Measurements from ENCODE around the gene MAPRE2.

The MAPRE2 gene

GRCh38 chr18:35179906-35180305 lies 138.7 kb downstream of the MAPRE2 start:
- no peak overlapping the region for H3K4me3 ChIP-seq (ENCODE audit: low read length)
- H3K4me1 ChIP-seq (ENCODE audit: control insufficient read depth, insufficient read depth, low read length) = peaks cover 3% of the 10 kb centered on the region
- H3K27me3 ChIP-seq (ENCODE audit: control insufficient read depth, insufficient read depth, low read length) = peaks cover 15% of the 10 kb centered on the region
- H3K36me3 ChIP-seq (ENCODE audit: insufficient read depth, low read length) = no peaks in the 10 kb centered on the region
- no peak overlapping the region for H3K4me2 ChIP-seq (ENCODE audit: low read length)
- H3K9ac ChIP-seq (ENCODE audit: low read depth, low read length) = no peak overlapping the region
- no peaks in the 10 kb centered on the region for H3K9me3 ChIP-seq (replicated peaks; ENCODE audit: low read length)

GRCh38 chr18:35180455-35180854 lies 139.2 kb downstream of the MAPRE2 start:
- Histone ChIP-seq H3K4me3 (ENCODE audit: low read length) (no peak overlapping the region), H3K27me3 (ENCODE audit: control insufficient read depth, insufficient read depth, low read length) (peaks cover 15% of the 10 kb centered on the region)

GRCh38 chr18:35182151-35182550 lies 140.9 kb downstream of the MAPRE2 start:
- H3K4me3 ChIP-seq (ENCODE audit: low read length) = no peak overlapping the region
- peaks cover 19% of the 10 kb centered on the region for H3K27me3 ChIP-seq (ENCODE audit: control insufficient read depth, insufficient read depth, low read length)
- H3K4me1 ChIP-seq (ENCODE audit: control insufficient read depth, insufficient read depth, low read length) = peaks cover 3% of the 10 kb centered on the region
- H3K9me3 ChIP-seq (replicated peaks; ENCODE audit: low read length) = no peaks in the 10 kb centered on the region
- H3K36me3 ChIP-seq (ENCODE audit: insufficient read depth, low read length) = no peaks in the 10 kb centered on the region
- H3K4me2 ChIP-seq (ENCODE audit: low read length) = no peak overlapping the region
- H3K9ac ChIP-seq (ENCODE audit: low read depth, low read length) = no peak overlapping the region

More at GRCh38 chr18:35180455-35180854, 139.2 kb downstream of the MAPRE2 start:
- H3K9me3 ChIP-seq (replicated peaks; ENCODE audit: low read length) = no peaks in the 10 kb centered on the region
- peaks cover 3% of the 10 kb centered on the region for H3K4me1 ChIP-seq (ENCODE audit: control insufficient read depth, insufficient read depth, low read length)
- no peak overlapping the region for H3K4me2 ChIP-seq (ENCODE audit: low read length)
- H3K9ac ChIP-seq (ENCODE audit: low read depth, low read length) = no peak overlapping the region
- H3K36me3 ChIP-seq (ENCODE audit: insufficient read depth, low read length) = no peaks in the 10 kb centered on the region

GRCh38 chr18:35183886-35184285 lies 142.7 kb downstream of the MAPRE2 start:
- no peaks in the 10 kb centered on the region for H3K36me3 ChIP-seq (ENCODE audit: insufficient read depth, low read length)
- H3K27me3 ChIP-seq (ENCODE audit: control insufficient read depth, insufficient read depth, low read length) = peaks cover 20% of the 10 kb centered on the region
- H3K4me3 ChIP-seq (ENCODE audit: low read length) = no peak overlapping the region
- H3K9me3 ChIP-seq (replicated peaks; ENCODE audit: low read length) = no peaks in the 10 kb centered on the region
- H3K4me2 ChIP-seq (ENCODE audit: low read length) = no peak overlapping the region
- H3K9ac ChIP-seq (ENCODE audit: low read depth, low read length) = no peak overlapping the region
- H3K4me1 ChIP-seq (ENCODE audit: control insufficient read depth, insufficient read depth, low read length) = no peaks in the 10 kb centered on the region

GRCh38 chr18:35185771-35186170 lies 144.6 kb downstream of the MAPRE2 start:
- Histone ChIP-seq H3K27me3 (ENCODE audit: control insufficient read depth, insufficient read depth, low read length) (peaks cover 11% of the 10 kb centered on the region), H3K4me1 (ENCODE audit: control insufficient read depth, insufficient read depth, low read length) (no peaks in the 10 kb centered on the region), H3K4me3 (ENCODE audit: low read length) (no peak overlapping the region), H3K36me3 (ENCODE audit: insufficient read depth, low read length) (no peaks in the 10 kb centered on the region), H3K9ac (ENCODE audit: low read depth, low read length) (no peak overlapping the region), H3K9me3 (replicated peaks; ENCODE audit: low read length) (no peaks in the 10 kb centered on the region), H3K4me2 (ENCODE audit: low read length) (no peak overlapping the region)

GRCh38 chr18:35186291-35187034 lies 145.2 kb downstream of the MAPRE2 start:
- peaks cover 13% of the 10 kb centered on the region for H3K27me3 ChIP-seq (ENCODE audit: control insufficient read depth, insufficient read depth, low read length)
- H3K9me3 ChIP-seq (replicated peaks; ENCODE audit: low read length) = no peaks in the 10 kb centered on the region
- no peak overlapping the region for H3K9ac ChIP-seq (ENCODE audit: low read depth, low read length)
- no peak overlapping the region for H3K4me2 ChIP-seq (ENCODE audit: low read length)
- no peaks in the 10 kb centered on the region for H3K36me3 ChIP-seq (ENCODE audit: insufficient read depth, low read length)
- no peaks in the 10 kb centered on the region for H3K4me1 ChIP-seq (ENCODE audit: control insufficient read depth, insufficient read depth, low read length)
- H3K4me3 ChIP-seq (ENCODE audit: low read length) = no peak overlapping the region

GRCh38 chr18:35189510-35189909 lies 148.3 kb downstream of the MAPRE2 start:
- Histone ChIP-seq H3K27me3 (ENCODE audit: control insufficient read depth, insufficient read depth, low read length) (peaks cover 9% of the 10 kb centered on the region), H3K9me3 (replicated peaks; ENCODE audit: low read length) (no peaks in the 10 kb centered on the region), H3K4me2 (ENCODE audit: low read length) (no peak overlapping the region), H3K4me3 (ENCODE audit: low read length) (no peak overlapping the region), H3K4me1 (ENCODE audit: control insufficient read depth, insufficient read depth, low read length) (no peaks in the 10 kb centered on the region), H3K36me3 (ENCODE audit: insufficient read depth, low read length) (no peaks in the 10 kb centered on the region), H3K9ac (ENCODE audit: low read depth, low read length) (no peak overlapping the region)

GRCh38 chr18:35190948-35191697 lies 149.9 kb downstream of the MAPRE2 start:
- H3K9ac ChIP-seq (ENCODE audit: low read depth, low read length) = no peak overlapping the region
- no peaks in the 10 kb centered on the region for H3K4me1 ChIP-seq (ENCODE audit: control insufficient read depth, insufficient read depth, low read length)
- H3K27me3 ChIP-seq (ENCODE audit: control insufficient read depth, insufficient read depth, low read length) = peaks cover 9% of the 10 kb centered on the region
- H3K4me3 ChIP-seq (ENCODE audit: low read length) = no peak overlapping the region
- no peak overlapping the region for H3K4me2 ChIP-seq (ENCODE audit: low read length)
- H3K36me3 ChIP-seq (ENCODE audit: insufficient read depth, low read length) = no peaks in the 10 kb centered on the region
- no peaks in the 10 kb centered on the region for H3K9me3 ChIP-seq (replicated peaks; ENCODE audit: low read length)

- no peak overlapping the region for H3K9ac ChIP-seq (ENCODE audit: low read depth, low read length)
- no peaks in the 10 kb centered on the region for H3K4me1 ChIP-seq (ENCODE audit: control insufficient read depth, insufficient read depth, low read length)
- peaks cover 9% of the 10 kb centered on the region for H3K27me3 ChIP-seq (ENCODE audit: control insufficient read depth, insufficient read depth, low read length)
- no peaks in the 10 kb centered on the region for H3K9me3 ChIP-seq (replicated peaks; ENCODE audit: low read length)
- no peaks in the 10 kb centered on the region for H3K36me3 ChIP-seq (ENCODE audit: insufficient read depth, low read length)
- H3K4me2 ChIP-seq (ENCODE audit: low read length) = no peak overlapping the region
- H3K4me3 ChIP-seq (ENCODE audit: low read length) = no peak overlapping the region
These were observed 150.4 kb downstream of the MAPRE2 start for GRCh38 chr18:35191698-35192025.

- peaks cover 4% of the 10 kb centered on the region for H3K27me3 ChIP-seq (ENCODE audit: control insufficient read depth, insufficient read depth, low read length)
- no peaks in the 10 kb centered on the region for H3K9me3 ChIP-seq (replicated peaks; ENCODE audit: low read length)
- no peak overlapping the region for H3K4me2 ChIP-seq (ENCODE audit: low read length)
- H3K9ac ChIP-seq (ENCODE audit: low read depth, low read length) = no peak overlapping the region
- H3K4me1 ChIP-seq (ENCODE audit: control insufficient read depth, insufficient read depth, low read length) = no peaks in the 10 kb centered on the region
- no peak overlapping the region for H3K4me3 ChIP-seq (ENCODE audit: low read length)
- H3K36me3 ChIP-seq (ENCODE audit: insufficient read depth, low read length) = no peaks in the 10 kb centered on the region
These were observed 151.2 kb downstream of the MAPRE2 start for GRCh38 chr18:35192415-35192814.

Measured in skeletal muscle satellite cell (primary cell).